NCI-H345 treated with DMSO at 0.1 percent for 48 hours (cell line): ENCODE data around the gene MTPN.

Experiments
- DNase-seq: peaks from one replicate; lab custom pipeline; 2025; ENCODE audit not compliant: unreplicated experiment; lab: John Stamatoyannopoulos, UW

The MTPN gene, protein sequence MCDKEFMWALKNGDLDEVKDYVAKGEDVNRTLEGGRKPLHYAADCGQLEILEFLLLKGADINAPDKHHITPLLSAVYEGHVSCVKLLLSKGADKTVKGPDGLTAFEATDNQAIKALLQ

DNA sequence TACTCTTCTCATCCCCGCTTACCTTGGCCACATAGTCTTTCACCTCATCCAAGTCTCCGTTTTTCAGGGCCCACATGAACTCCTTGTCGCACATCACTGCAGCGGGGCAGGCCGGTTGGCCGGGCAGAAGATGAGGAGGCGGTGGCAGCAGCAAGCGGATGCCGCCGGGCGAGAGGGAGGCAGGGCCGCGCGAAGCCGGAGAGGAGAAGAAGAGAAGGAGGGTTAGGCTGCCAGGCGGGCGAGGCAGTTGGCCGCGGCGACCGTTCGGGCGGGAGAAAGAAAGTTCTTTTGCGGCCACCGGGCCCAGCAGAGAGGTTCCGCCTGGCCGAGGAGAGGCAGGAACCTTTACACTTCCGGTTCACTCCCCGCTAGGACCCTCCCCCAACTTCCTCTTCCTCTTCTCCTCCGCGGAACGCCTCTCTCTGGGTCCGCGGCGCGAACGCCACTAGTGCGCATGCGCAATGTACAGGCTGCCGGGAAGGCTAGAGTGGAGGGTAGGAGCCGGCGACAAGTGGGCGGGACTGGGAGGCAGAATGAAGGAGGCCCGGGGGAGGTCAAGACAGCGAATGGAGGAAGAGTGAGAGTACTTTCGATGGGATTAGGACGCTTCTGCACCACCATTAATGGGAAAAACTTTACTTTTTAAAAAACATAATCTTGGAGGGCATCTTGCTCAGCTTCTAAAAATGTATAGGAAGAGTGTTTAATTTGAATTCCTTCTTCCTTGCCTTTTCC, at the start of gene MTPN:
TSS of gene MTPN (minus strand) at position 353 of the 735 bp plus-strand sequence. CDS start at position 94, 259 bp downstream.
- peak; percentile 98 for DNase-seq

DNA sequence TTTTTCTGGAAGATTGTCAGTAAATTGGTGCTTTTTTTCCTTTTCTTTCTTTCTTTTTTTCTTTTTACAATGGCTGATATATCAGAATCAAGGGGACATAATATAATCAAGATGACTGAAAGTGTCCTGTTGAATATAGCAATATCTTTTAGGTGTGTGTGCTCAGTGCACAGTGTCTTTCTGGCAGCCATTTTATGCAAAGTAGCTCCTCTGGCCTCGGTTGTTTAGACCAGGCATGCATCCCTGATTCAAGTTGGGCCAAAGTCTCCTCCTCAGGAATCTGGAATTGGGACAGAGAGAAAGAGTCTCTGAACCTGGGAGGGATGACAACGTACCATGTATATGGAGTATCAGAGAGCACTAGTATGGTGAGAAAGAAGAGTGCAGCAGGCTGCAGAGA, 49.0 kb upstream of the MTPN start:
- DNase-seq = no peak

DNA sequence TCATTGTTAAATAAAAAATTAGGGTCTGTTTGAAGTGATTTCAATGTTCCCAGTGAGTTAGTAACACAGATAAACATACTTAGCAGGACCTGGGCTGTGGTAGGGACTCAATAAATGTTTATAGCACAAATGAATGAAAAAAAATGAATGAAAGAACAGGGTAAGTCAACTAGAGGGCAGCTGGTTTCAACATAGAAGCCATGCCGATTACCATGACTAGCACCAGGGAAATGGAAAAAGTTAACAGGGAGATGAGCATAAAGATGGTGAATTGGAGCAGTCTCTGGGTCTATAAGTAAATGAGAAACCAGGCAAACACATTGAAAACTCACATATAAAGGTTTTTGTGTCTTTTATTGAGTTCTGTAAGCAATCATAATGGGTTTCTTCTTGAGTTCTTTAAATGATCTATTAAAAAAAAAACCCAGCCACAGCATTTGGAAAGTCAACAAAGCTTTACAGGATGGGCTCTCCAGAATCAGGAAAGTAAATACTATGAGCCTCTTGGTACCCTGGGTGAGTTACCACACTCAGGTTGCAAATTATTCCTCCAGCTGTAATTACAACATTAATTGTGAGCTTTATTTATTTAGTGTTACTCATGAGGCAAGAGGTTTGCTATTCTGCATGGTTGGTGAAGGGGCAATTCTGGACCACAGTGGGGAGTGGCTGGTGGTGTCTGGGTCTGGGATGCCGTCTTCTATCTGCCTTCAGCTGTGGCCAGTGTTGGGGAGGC, 46.1 kb upstream of the MTPN start:
- peak; percentile 87 for DNase-seq

DNA sequence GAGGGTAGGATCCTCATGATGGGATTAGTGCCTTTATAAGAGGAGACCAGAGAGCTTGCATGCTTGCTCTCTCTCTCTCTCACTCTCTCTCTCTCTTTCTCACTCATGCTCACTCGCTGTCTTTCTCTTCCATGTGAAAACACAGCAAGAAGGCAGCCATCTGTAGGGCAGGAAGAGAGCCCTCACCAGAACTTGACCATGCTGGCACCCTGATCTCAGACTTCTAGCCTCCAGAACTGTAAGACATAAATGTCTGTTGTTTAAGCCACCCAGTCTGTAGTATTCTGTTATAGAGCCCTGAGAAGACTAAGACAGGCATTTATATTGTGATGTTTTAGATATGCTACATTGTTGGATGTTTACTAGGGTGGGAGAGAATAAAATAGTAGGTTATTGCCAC, 43.4 kb upstream of the MTPN start:
- no peak for DNase-seq

GRCh38 chr7:136018104-136018503, 40.9 kb upstream of the MTPN start:
- no peak for DNase-seq

DNA sequence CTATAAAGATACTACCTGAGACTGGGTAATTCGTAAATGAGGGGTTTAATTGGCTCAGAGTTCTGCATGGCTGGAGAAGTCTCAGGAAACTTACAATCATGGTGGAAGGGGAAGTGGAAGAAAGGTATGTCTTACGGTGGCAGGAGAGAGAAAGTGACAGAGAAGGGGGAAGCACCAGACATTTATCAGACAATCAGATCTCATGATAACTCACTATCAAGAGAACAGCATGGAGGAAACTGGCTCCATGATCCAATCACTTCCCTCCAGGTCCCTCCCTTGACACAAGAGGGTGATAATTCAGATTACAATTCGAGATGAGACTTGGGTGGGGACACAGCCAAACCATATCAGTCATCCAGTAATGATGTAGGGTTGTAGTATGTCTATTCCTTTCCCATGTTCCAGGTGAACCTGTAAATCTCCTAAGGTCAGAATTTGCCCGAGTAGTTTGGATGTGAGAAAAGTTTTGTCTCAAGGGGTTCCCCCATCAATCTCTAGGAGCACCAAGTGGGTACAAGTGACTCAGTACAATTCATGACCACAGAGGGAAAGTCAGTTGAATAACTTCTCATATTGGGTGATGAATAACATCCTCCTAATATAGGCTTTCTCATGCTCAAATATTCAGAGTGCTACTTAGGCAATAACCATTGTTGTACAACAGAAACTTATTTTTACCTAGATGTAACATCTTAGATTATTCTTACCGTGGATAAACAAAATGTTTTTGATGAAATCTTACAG, 39.7 kb upstream of the MTPN start:
- DNase-seq = no peak

GRCh38 chr7:136015638-136016037, 38.5 kb upstream of the MTPN start:
- DNase-seq = no peak

GRCh38 chr7:136014659-136015058, 37.5 kb upstream of the MTPN start:
- no peak for DNase-seq

- DNase-seq = no peak
Measured at GRCh38 chr7:136012238-136012637, 35.1 kb upstream of the MTPN start.

DNA sequence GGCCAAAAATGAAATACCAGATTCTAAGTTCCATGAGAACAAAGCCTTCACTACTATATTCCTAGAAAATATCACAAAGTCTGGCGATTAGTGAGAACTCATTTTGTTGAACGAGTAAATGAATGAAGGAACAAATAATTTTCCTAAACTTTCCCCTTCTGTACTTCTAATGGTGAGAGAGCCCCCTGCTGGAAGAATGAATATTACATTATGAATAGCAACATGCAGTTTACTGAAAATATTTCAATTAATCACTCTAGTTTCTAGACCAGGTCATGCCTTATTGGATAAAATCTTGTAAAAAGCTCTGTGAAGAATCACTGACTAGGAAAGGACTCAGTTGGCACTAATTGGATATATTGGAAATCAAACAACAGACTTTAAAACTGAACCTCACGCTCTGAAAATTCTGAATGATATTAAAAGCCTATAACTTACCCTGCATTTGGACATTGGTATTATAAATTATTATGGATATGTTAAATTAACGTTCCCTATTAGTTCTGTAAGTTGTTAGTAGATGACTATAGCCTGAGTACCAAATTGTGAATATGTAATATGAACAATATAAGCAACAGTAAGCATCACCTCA, 32.4 kb upstream of the MTPN start:
- peak; percentile 28 for DNase-seq

DNA sequence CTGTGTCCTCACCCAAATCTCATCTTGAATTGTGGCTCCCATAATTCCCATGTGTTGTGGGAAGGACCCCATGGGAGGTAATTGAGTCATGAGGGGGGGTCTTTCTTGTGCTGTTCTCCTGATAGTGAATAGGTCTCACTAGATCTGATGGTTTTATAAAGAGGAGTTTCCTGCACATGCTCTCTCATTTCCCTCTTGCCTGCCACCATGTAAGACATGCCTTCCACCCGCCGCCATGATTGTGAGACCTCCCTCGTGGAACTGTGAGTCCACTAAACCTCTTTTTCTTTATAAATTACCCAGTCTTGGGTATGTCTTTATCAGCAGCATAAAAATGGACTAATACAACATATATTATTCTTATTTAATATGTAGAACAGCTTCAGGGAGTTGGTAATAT, 29.0 kb upstream of the MTPN start:
- DNase-seq = no peak

- DNase-seq = no peak
Measured at GRCh38 chr7:136004083-136004482, 26.9 kb upstream of the MTPN start.

- no peak for DNase-seq
Measured at GRCh38 chr7:136002802-136003201, 25.6 kb upstream of the MTPN start.

- DNase-seq = no peak
Measured at GRCh38 chr7:136000288-136000913, 23.2 kb upstream of the MTPN start.

DNA sequence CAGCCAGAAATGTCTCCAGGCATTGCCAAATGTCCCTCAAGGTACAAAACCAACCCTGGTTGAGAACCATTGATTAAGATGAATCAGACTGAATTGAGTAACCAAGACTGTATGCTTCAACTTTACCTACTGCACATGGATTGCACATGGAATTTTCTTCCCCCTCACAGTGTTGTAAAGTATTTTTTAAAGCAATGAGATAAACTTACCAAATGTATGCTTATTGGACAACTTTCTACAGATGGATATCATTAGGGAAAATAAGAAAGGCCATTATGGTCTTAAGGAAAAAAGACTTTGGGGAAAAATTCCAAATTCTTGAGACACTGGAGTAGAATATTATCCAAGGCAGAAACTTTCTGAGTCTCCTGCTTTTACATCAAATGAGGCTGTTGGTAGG, 20.9 kb upstream of the MTPN start:
- DNase-seq = no peak

GRCh38 chr7:135995748-135996147, 18.6 kb upstream of the MTPN start:
- no peak for DNase-seq

- DNase-seq = no peak
Measured at GRCh38 chr7:135994466-135995205, 17.5 kb upstream of the MTPN start.

DNA sequence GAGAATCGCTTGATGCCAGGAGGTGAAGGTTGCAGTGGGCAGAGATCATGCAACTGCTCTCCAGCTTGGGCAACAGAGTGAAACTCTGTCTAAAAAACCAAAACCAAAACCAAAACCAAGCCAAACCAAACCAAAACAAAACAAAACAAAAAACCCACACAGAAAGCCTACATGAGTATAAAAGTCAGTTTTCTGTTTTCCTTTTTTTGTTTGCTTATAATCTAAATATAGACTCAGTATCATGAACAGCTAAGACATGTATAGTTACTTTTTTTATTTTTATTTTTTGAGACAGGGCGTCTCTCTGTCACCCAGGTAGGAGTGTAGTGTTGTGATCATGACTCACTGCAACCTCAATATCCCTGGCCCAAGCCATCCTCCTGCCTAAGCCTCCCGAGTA, 16.8 kb upstream of the MTPN start:
- DNase-seq = no peak

- no peak for DNase-seq
Measured at GRCh38 chr7:135991906-135992305, 14.7 kb upstream of the MTPN start.

GRCh38 chr7:135991322-135991721, 14.2 kb upstream of the MTPN start:
- DNase-seq = peak; percentile 12
